ENCODE data around the gene IRAK3. TPM values are rescaled to one million over a fixed set of nuclear protein-coding genes. Genes with fewer than 3 reads are reported as not detected.

IRAK3 gene
- total and polyA plus RNA-seq, 7 donors, result 1.4 to 17.1 (median 9.4) TPM

- intact Hi-C loops (cut with DNase I), result no loop called here
- H3K4me1 ChIP-seq, result peaks cover 0 to 4% (median 0%) of the 10 kb centered on the region in 4 donors
- no peak overlapping the region for H3K4me3 ChIP-seq
- no peak for DNase-seq
- H3K27ac ChIP-seq, result no peak overlapping the region
- no peaks in the 10 kb centered on the region for H3K9me3 ChIP-seq
- WGBS, 2 donors, result 81 to 87% methylated on average over 7 of the region's 7 CpGs
- TF ChIP-seq POLR2AphosphoS5 (IDR thresholded peaks at IDR 0.05), result no peak
- TF ChIP-seq EP300 (IDR thresholded peaks at IDR 0.05), result no peak
- no peak for TF ChIP-seq CTCF (IDR thresholded peaks at IDR 0.05)
- TF ChIP-seq POLR2A (IDR thresholded peaks at IDR 0.05), result no peak
- H3K27me3 ChIP-seq, result peaks cover 0 to 4% (median 0%) of the 10 kb centered on the region in 3 donors
- no peaks in the 10 kb centered on the region for H3K36me3 ChIP-seq
Measured at GRCh38 chr12:66240096-66240820, 51.2 kb downstream of the IRAK3 start.

- TF ChIP-seq POLR2AphosphoS5 (IDR thresholded peaks at IDR 0.05) (no peak), POLR2A (IDR thresholded peaks at IDR 0.05) (no peak), EP300 (IDR thresholded peaks at IDR 0.05) (no peak), CTCF (IDR thresholded peaks at IDR 0.05) (no peak)
- Histone ChIP-seq H3K27me3 (peaks cover 0 to 4% (median 0%) of the 10 kb centered on the region in 3 donors), H3K36me3 (no peaks in the 10 kb centered on the region), H3K4me1 (no peaks in the 10 kb centered on the region), H3K4me3 (no peak overlapping the region), H3K9me3 (no peaks in the 10 kb centered on the region), H3K27ac (no peak overlapping the region)
- intact Hi-C loops (cut with DNase I), result no loop called here
- DNase-seq, result no peak
- WGBS, 2 donors, result 79 to 84% methylated on average over 7 of the region's 7 CpGs
Measured at GRCh38 chr12:66241061-66242043, 52.3 kb downstream of the IRAK3 start.

- Histone ChIP-seq H3K9me3 (no peaks in the 10 kb centered on the region), H3K4me1 (no peaks in the 10 kb centered on the region), H3K36me3 (no peaks in the 10 kb centered on the region), H3K4me3 (no peak overlapping the region), H3K27ac (no peak overlapping the region), H3K27me3 (no peaks in the 10 kb centered on the region)
- no peak for TF ChIP-seq CTCF (IDR thresholded peaks at IDR 0.05)
- no peak for TF ChIP-seq EP300 (IDR thresholded peaks at IDR 0.05)
- intact Hi-C loops (cut with DNase I), result no loop called here
- no peak for DNase-seq
- WGBS, 2 donors, result 90% methylated on average over 2 of the region's 2 CpGs
Measured at GRCh38 chr12:66242311-66242710, 53.3 kb downstream of the IRAK3 start.

GRCh38 chr12:66243911-66244310 lies 54.9 kb downstream of the IRAK3 start:
- no peaks in the 10 kb centered on the region for H3K4me1 ChIP-seq
- no peak overlapping the region for H3K4me3 ChIP-seq
- intact Hi-C loops (cut with DNase I), result no loop called here
- H3K27ac ChIP-seq, result no peak overlapping the region
- no peaks in the 10 kb centered on the region for H3K9me3 ChIP-seq
- no peaks in the 10 kb centered on the region for H3K36me3 ChIP-seq
- TF ChIP-seq POLR2AphosphoS5 (IDR thresholded peaks at IDR 0.05) (no peak), EP300 (IDR thresholded peaks at IDR 0.05) (no peak), POLR2A (IDR thresholded peaks at IDR 0.05) (no peak), CTCF (IDR thresholded peaks at IDR 0.05) (no peak)
- DNase-seq, result no peak
- H3K27me3 ChIP-seq, result no peaks in the 10 kb centered on the region
- WGBS, 2 donors, result 92 to 99% methylated on average over 2 of the region's 2 CpGs
